Measurements from ENCODE around the gene GPI. TPM values are rescaled to one million over a fixed set of nuclear protein-coding genes. Genes with fewer than 3 reads are reported as not detected.
A peak's percentile ranks its signal among the peaks of the same experiment; 100 is the strongest.

Gene GPI
- total RNA-seq (100 to 1,000 TPM; 107 to 114 TPM), polyA plus RNA-seq (100 to 1,000 TPM; 126 to 179 (median 142) TPM), total RNA-seq (97.0 to 264 (median 104) reads per million in 6 experiments)

DNA sequence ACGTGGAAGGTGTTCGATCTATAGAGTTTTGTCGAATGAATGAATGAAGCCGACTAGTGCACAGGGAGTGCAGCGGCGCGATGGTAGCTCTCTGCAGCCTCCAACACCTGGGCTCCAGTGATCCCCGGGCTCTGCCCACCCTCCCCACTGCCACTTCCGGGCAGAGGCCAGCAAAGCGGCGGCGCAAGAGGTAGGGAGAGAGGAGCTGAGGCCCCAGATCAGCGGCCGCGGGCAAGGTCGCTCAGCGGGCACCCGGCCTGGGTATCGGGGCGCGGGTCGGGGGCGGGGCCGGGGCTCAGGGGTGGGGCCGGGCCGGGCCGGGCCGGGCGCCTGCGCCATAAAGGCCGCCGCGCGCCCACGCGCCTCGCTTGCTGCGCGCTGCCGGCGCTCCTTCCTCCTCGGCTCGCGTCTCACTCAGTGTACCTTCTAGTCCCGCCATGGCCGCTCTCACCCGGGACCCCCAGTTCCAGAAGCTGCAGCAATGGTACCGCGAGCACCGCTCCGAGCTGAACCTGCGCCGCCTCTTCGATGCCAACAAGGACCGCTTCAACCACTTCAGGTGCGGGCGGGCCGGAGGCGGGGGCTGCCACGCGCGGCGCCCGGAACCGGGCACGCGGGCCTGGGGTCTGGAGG lies at the start of gene GPI:
Gene GPI (plus strand): TSS at position 367 of the 633 bp plus-strand sequence. CDS start 71 bp downstream, at position 438.
- peak; percentile 91 to 92 for ATAC-seq
- POLR2A ChIA-PET: interaction anchor here (0.7 to 2.7 kb wide), 9 partner anchors 11 to 192 kb away, joined by 3 to 18 read pairs (median 4); partner anchors contain the start of genes LSM14A, PDCD2L and UBA2
- DNase-seq: peak; percentile 51 to 76 (median 65)
- peaks cover 0 to 27% (median 6%) of the 10 kb centered on the region in 3 donors for H3K36me3 Mint-ChIP-seq
- no peaks in the 10 kb centered on the region for H3K27me3 Mint-ChIP-seq
- H3K4me1 Mint-ChIP-seq: peaks cover 20 to 41% (median 35%) of the 10 kb centered on the region in 4 donors
- no peaks in the 10 kb centered on the region for H3K9me3 Mint-ChIP-seq
- peak within 1 kb of the TSS; percentile 92 to 98 (median 95) for H3K4me3 Mint-ChIP-seq
- H3K27ac Mint-ChIP-seq: peak within 1 kb of the TSS; percentile 80 to 95 (median 93)

DNA sequence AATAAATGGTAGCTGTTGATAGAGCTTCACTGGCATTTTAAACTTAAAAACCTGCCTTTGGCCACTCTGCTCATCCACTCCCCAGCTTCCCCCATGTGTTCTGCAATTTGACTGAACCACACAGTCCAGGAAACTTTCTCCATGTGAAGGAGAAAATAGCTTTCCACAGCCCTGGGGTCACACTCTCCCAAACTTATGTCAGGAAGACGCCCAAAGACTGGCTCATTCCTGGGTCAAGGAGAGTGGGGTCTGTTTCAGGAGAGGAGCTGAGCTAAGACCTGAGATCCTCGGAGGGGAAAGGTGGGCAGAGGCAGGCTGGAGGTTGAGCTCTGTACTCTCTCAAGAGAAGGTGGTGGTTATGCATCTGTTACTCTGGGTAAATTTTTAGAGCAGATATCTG lies 48.7 kb upstream of the GPI start:
- Mint-ChIP-seq H3K27me3 (no peaks in the 10 kb centered on the region), H3K27ac (peak overlapping the region in 9 of 10 donors; percentile 33 to 94 (median 78)), H3K4me3 (peak overlapping the region in 5 of 10 donors; percentile 7 to 71 (median 65)), H3K9me3 (no peaks in the 10 kb centered on the region), H3K36me3 (peaks cover 0 to 25% (median 8%) of the 10 kb centered on the region in 3 donors), H3K4me1 (peaks cover 25 to 75% (median 63%) of the 10 kb centered on the region in 4 donors)
- no peak for DNase-seq
- ATAC-seq: no peak
- POLR2A ChIA-PET: interaction anchor here (0.5 to 1.4 kb wide), 8 partner anchors 8 to 125 kb away, joined by 3 to 5 read pairs (median 3); no protein-coding TSS in a partner anchor

DNA sequence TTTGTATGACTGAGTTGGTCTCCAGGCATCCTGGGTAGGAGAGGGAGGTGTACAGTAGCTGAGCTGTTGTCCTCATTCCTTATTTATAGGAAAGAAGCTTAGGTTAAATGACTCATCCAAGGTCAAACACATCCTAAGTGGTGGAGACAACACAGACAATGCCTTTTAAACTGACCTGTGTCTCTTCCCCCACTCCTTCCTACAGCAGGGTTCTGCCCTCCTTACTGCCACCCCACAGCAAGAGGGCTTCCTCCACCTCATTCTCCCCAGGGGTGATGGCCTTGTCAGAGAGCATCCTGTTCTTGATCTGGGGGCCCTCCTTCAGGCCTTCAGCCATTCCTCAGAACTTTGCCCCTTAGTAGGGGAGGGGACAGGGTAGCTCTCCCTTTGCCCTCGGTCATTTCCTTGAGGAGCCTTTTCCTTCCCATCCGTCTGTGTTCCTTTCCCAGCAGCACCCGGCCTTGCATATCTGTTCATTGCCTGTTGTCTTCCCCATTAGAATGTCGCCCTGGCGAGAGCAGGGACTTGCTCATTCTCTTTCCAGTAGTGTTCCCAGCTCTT lies 48.2 kb upstream of the GPI start:
- Mint-ChIP-seq H3K4me3 (peak overlapping the region; percentile 25 to 79 (median 68)), H3K27me3 (no peaks in the 10 kb centered on the region), H3K4me1 (peaks cover 25 to 74% (median 59%) of the 10 kb centered on the region in 4 donors), H3K36me3 (peaks cover 0 to 31% (median 8%) of the 10 kb centered on the region in 3 donors), H3K27ac (peak overlapping the region; percentile 33 to 96 (median 88)), H3K9me3 (no peaks in the 10 kb centered on the region)
- ATAC-seq (no peak), DNase-seq (no peak)
- POLR2A ChIA-PET: interaction anchor here (0.7 to 1.4 kb wide), 4 partner anchors 9 to 54 kb away, joined by 3 read pairs; no protein-coding TSS in a partner anchor

DNA sequence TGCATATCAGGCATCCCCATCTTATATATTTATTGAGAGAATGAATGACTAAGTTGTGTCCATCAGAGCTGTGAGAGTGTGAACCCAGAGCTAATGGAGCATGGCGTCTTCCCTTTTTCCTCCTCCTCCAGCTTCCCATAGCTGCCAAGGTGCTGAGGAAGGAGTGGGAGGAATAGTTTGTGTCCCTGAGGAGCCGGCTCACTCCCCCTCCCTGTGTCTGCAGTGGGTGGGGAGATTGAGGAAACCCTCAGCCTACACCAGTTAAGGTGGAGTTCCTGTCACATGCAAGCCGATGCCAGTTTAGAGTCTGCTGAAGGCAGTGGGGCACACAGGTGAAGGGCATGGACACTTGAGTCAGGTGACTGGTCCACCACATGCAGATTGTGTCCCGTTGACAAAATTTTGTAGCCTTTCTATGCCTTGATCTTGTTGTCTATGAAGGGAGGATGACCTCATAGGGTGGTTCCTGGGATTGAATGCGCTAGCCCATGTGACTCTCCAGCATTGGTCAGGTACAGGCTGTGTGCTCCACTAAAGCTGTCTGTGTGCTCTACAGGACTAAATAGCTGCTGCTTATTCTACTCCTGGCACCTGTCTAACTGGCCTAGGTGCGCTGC lies 47.6 kb upstream of the GPI start:
- Mint-ChIP-seq H3K27me3 (no peaks in the 10 kb centered on the region), H3K36me3 (peaks cover 0 to 35% (median 8%) of the 10 kb centered on the region in 3 donors), H3K4me1 (peaks cover 25 to 68% (median 57%) of the 10 kb centered on the region in 4 donors), H3K9me3 (no peaks in the 10 kb centered on the region), H3K27ac (peak overlapping the region; percentile 33 to 96 (median 88)), H3K4me3 (peak overlapping the region; percentile 25 to 79 (median 68))
- peak; percentile 81 to 86 for ATAC-seq
- peak in 7 of 10 donors; percentile 22 to 51 (median 25) for DNase-seq
- POLR2A ChIA-PET: interaction anchor here (1.2 to 1.4 kb wide), 2 partner anchors 9 kb away, joined by 3 read pairs; no protein-coding TSS in a partner anchor

DNA sequence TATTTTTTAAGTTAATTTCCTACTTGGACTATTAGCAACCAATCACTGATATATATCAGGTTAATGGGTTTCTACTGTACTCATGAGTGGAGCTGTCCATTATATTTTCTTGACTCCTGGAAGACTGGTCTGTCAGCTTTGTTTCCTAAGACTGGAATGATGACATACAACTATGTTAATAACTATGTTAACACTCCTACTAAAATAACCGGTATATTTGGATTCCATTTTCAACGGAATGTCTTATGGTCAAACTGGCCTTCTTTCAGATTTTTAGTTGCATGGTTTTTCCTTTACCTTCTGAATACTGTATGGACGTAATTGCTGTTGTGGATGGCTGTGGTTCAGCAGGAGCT lies 45.8 kb upstream of the GPI start:
- ATAC-seq (no peak), DNase-seq (no peak)
- peaks cover 28 to 64% (median 56%) of the 10 kb centered on the region in 4 donors for H3K4me1 Mint-ChIP-seq
- H3K9me3 Mint-ChIP-seq: no peaks in the 10 kb centered on the region
- H3K4me3 Mint-ChIP-seq: no peak overlapping the region
- peaks cover 6 to 44% (median 8%) of the 10 kb centered on the region in 3 donors for H3K36me3 Mint-ChIP-seq
- POLR2A ChIA-PET: no interaction called here
- peak overlapping the region in 8 of 10 donors; percentile 43 to 87 (median 78) for H3K27ac Mint-ChIP-seq
- no peaks in the 10 kb centered on the region for H3K27me3 Mint-ChIP-seq

DNA sequence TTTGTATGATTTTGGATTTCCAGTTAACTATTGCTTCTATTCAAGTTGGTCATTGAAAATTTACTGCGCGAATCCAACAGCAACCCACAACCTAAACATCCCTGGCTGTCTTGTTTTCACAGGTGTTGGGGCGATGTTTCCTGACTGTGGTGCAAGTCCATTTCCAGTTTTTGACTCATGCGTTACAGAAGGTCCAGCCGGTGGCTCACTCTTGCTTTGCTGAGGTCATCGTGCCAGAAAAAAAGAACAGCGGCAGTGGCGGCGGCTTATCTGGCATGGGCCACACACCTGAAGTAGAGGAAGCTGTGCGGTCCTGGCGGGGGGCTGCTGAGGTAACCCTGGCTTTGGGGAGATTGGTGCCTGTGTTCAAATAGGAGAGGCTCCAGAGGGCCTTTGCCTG lies 45.2 kb upstream of the GPI start:
- POLR2A ChIA-PET: interaction anchor here (0.7 kb wide), 1 partner anchor 33 kb away, joined by 3 read pairs; no protein-coding TSS in a partner anchor
- no peaks in the 10 kb centered on the region for H3K9me3 Mint-ChIP-seq
- H3K4me3 Mint-ChIP-seq: no peak overlapping the region
- ATAC-seq (no peak), DNase-seq (no peak)
- peaks cover 6 to 43% (median 10%) of the 10 kb centered on the region in 3 donors for H3K36me3 Mint-ChIP-seq
- peak overlapping the region in 8 of 10 donors; percentile 16 to 93 (median 80) for H3K27ac Mint-ChIP-seq
- peaks cover 28 to 58% (median 51%) of the 10 kb centered on the region in 4 donors for H3K4me1 Mint-ChIP-seq
- H3K27me3 Mint-ChIP-seq: no peaks in the 10 kb centered on the region

DNA sequence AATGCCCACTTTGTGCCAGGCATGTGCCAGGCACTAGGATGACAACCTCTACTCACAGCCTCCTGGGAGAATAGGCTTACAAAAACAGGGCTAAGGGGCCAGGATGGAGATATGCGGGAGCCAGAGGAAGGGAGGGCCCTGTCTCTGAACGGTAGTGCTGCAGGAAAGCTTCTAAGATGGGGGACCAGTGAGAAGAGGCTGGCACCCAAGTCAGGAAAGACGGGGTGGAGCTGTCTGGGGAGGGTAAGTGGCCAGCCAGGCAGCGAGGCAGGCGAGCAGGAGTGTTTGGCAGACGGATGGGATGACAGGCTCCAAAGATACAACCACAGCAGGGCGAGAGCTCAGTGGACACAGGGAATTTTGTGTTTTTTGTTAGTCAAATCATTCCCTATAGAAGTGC lies 44.7 kb upstream of the GPI start:
- Mint-ChIP-seq H3K9me3 (no peaks in the 10 kb centered on the region), H3K4me1 (peaks cover 28 to 59% (median 46%) of the 10 kb centered on the region in 4 donors), H3K36me3 (peaks cover 6 to 47% (median 12%) of the 10 kb centered on the region in 3 donors), H3K27me3 (no peaks in the 10 kb centered on the region), H3K27ac (peak overlapping the region in 8 of 10 donors; percentile 16 to 93 (median 80)), H3K4me3 (peak overlapping the region in 1 of 10 donors; percentile 5)
- ATAC-seq (no peak), DNase-seq (no peak)
- POLR2A ChIA-PET: interaction anchor here (0.7 kb wide), 1 partner anchor 33 kb away, joined by 3 read pairs; no protein-coding TSS in a partner anchor

DNA sequence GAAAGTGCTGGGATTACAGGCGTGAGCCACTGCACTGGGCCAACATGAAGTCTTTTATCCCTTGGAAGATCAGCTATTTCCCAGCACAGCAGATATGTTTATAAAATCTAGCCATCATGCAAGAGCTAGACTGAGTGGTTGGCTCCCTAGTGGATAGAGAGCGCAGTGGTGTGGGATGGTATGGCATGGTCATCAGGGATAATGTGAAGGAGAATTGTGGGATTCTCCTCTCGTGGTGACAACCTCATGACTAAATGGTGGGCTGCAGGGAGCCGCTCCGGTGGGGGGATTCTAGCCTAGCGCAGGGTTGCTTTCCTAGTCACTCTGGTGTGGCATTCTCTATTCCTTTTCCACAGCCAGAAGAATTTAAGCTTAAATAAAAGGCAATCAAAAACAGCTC lies 43.3 kb upstream of the GPI start:
- H3K4me3 Mint-ChIP-seq: no peak overlapping the region
- H3K36me3 Mint-ChIP-seq: peaks cover 6 to 58% (median 19%) of the 10 kb centered on the region in 3 donors
- H3K4me1 Mint-ChIP-seq: peaks cover 28 to 54% (median 36%) of the 10 kb centered on the region in 4 donors
- no peak for ATAC-seq
- POLR2A ChIA-PET: interaction anchor here (0.6 kb wide), 1 partner anchor 105 kb away, joined by 5 read pairs; no protein-coding TSS in a partner anchor
- no peaks in the 10 kb centered on the region for H3K9me3 Mint-ChIP-seq
- peak overlapping the region in 1 of 10 donors; percentile 8 for H3K27ac Mint-ChIP-seq
- no peaks in the 10 kb centered on the region for H3K27me3 Mint-ChIP-seq
- DNase-seq: no peak

DNA sequence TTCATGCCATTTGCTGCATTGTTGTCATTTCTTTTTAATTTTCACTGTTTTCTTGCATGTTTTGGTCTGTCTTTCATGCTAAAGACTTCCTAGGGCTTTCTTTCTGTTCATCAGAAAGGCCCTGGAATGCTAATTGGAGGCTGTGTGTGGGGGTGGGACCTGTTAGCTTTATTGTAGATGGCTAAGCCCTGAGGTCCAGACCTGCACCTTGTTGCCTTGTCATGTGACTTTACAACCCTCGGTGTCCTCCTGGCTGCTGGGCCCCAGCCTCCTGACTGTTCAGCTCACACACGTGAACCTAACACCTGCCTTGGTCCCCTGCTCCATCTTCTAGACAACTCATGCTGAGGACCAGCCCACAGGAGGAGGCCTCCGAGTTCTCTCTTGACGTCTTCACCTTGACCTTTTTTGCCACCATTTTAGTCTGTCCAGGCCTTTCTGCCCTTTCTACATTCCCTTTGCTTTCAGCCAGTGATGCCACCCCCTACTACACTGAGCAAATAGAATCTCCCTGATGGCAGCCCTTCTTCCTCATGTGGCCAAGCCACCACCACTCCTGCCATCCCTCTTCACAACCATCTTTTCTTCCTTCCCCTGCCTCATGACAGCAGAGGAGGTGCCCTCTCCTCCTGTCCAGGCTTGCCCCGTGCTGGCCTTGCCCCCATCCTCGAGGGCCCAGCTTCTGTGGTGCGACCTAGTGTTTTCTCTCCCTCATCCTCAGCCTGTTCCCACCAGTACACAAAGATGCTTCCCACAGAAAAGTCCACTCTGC lies 41.4 kb upstream of the GPI start:
- no peaks in the 10 kb centered on the region for H3K27me3 Mint-ChIP-seq
- H3K9me3 Mint-ChIP-seq: no peaks in the 10 kb centered on the region
- H3K27ac Mint-ChIP-seq: peak overlapping the region in 5 of 10 donors; percentile 6 to 91 (median 40)
- DNase-seq (no peak), ATAC-seq (no peak)
- POLR2A ChIA-PET: interaction anchor here (0.7 kb wide), 1 partner anchor 105 kb away, joined by 5 read pairs; the partner anchor contains the start of gene UBA2
- H3K36me3 Mint-ChIP-seq: peaks cover 10 to 75% (median 31%) of the 10 kb centered on the region in 3 donors
- no peak overlapping the region for H3K4me3 Mint-ChIP-seq
- H3K4me1 Mint-ChIP-seq: peaks cover 10 to 35% (median 17%) of the 10 kb centered on the region in 4 donors

DNA sequence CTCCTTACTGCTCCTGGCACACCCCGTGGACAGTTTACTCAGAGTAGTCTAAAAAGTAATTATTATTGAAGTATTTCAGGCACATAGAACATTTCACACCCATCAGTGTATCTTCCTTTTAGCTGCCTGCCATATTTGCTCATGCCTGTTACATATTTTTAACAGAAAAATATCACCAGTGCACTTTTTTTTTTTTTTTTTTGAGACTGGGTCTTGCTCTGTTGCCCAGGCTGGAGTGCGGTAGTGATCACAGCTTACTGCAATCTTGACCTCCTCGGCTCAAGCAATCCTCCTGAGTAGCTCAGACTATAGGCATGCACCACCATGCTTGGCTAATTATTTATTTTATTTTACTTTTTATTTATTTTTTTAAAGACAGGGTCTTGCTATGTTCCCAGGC lies 40.7 kb upstream of the GPI start:
- H3K4me1 Mint-ChIP-seq: peaks cover 5 to 30% (median 14%) of the 10 kb centered on the region in 4 donors
- no peaks in the 10 kb centered on the region for H3K27me3 Mint-ChIP-seq
- POLR2A ChIA-PET: interaction anchor here (0.5 kb wide), 1 partner anchor 98 kb away, joined by 3 read pairs; no protein-coding TSS in a partner anchor
- no peak overlapping the region for H3K4me3 Mint-ChIP-seq
- H3K36me3 Mint-ChIP-seq: peaks cover 10 to 80% (median 37%) of the 10 kb centered on the region in 3 donors
- no peak for ATAC-seq
- no peak for DNase-seq
- no peaks in the 10 kb centered on the region for H3K9me3 Mint-ChIP-seq
- peak overlapping the region in 1 of 10 donors; percentile 12 for H3K27ac Mint-ChIP-seq

DNA sequence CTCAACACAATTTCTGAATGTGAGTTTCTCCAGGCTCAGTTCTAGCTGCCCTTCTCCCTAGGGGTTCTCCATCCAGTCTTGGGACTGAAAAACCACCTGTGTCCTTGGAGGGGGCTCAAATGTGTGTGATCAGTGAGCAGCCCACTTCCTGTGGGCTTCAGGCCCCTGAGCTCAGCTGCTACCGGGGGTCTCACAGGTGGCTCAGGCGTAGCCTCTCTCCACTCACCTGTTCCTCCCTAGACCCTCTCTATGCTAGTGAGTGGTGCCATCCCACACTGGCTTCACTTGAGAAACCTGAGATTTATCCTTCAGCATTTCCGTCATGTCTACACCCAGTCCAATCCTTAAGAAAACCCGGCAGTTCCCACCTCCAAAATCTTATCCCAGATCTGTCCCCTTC lies 39.8 kb upstream of the GPI start:
- ATAC-seq (no peak), DNase-seq (no peak)
- H3K9me3 Mint-ChIP-seq: no peaks in the 10 kb centered on the region
- POLR2A ChIA-PET: interaction anchor here (0.5 to 0.9 kb wide), 2 partner anchors 15 to 97 kb away, joined by 3 read pairs; no protein-coding TSS in a partner anchor
- H3K4me1 Mint-ChIP-seq: peaks cover 3 to 22% (median 10%) of the 10 kb centered on the region in 4 donors
- peaks cover 13 to 82% (median 36%) of the 10 kb centered on the region in 3 donors for H3K36me3 Mint-ChIP-seq
- no peaks in the 10 kb centered on the region for H3K27me3 Mint-ChIP-seq
- peak overlapping the region in 1 of 10 donors; percentile 80 for H3K27ac Mint-ChIP-seq
- no peak overlapping the region for H3K4me3 Mint-ChIP-seq

Data from naive thymus-derived CD8-positive, alpha-beta T cell (primary cell).